HUES6 (cell line): ENCODE data around the gene MYL11.

Source experiments
- H3K27ac ChIP-seq: 2 replicates; pipeline ENCODE4 v1.7.0; 2013; ENCODE audit warnings: low read depth, mild to moderate bottlenecking, low read length, inconsistent platforms
- H3K27me3 ChIP-seq: 2 replicates; pipeline ENCODE4 v1.6.1; 2013; ENCODE audit warnings: low read length; ENCODE audit not compliant: control insufficient read depth, insufficient read depth
- H3K36me3 ChIP-seq: 2 replicates; pipeline ENCODE4 v1.6.1; 2013; ENCODE audit warnings: low read length; ENCODE audit not compliant: control insufficient read depth, insufficient read depth
- H3K4me1 ChIP-seq: 2 replicates; pipeline ENCODE4 v1.6.1; 2013; ENCODE audit warnings: low read length; ENCODE audit not compliant: control insufficient read depth, insufficient read depth
- H3K4me3 ChIP-seq: 2 replicates; pipeline ENCODE4 v1.5.1; 2013; ENCODE audit warnings: low read depth, low read length
- H3K9ac ChIP-seq: one replicate; pipeline ENCODE4 v1.6.1; 2013; ENCODE audit warnings: mild to moderate bottlenecking, low read length
- H3K9me3 ChIP-seq: 2 replicates; pipeline ENCODE4 v1.6.1; 2013; ENCODE audit warnings: low read depth, low read length; ENCODE audit not compliant: control insufficient read depth, insufficient read depth

Gene MYL11

DNA sequence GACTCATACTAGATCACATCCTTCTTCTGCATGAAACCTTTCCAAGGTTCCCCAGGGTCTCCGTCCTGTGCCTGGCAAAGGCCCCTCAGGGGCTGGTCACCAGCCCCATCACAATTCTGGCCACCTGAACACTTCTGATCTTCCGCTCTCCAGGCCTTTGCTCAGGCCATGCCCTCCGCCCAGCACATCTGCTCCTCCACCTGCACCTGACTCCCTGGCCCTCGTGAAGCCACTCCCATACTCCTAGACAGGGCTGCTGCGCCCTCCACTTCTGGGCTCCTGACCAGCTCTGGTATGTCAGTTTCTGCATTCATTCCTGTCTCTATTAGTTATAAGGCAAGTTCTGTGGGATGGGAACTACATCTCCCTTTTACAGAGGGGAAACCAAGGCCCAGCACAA, 1.9 kb upstream of the MYL11 start:
- Histone ChIP-seq H3K27ac (no peak overlapping the region), H3K9ac (no peak overlapping the region), H3K4me1 (peaks cover 36% of the 10 kb centered on the region)

DNA sequence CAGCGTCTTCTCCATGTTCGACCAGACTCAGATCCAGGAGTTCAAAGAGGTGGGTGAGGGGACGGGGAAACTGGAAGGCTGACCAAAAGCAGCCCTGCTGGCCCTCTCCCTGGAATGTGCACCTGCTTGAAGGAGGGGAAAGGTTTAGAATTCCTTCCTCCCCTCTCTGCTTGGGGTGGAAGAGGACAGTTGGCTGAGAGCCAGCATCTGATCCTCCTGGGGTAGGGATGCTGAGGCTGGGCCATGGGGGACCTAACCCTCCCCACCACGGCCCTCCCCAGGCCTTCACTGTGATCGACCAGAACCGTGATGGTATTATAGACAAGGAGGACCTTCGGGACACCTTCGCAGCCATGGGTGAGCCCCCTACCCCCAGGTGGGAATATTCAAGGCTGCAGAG, 1.3 kb downstream of the MYL11 start:
- H3K27me3 ChIP-seq, result no peaks in the 10 kb centered on the region
- H3K9me3 ChIP-seq, result no peaks in the 10 kb centered on the region
- no peak overlapping the region for H3K27ac ChIP-seq
- peaks cover 25% of the 10 kb centered on the region for H3K4me1 ChIP-seq
- no peaks in the 10 kb centered on the region for H3K36me3 ChIP-seq
- no peak overlapping the region for H3K4me3 ChIP-seq
- no peak overlapping the region for H3K9ac ChIP-seq

More for the DNA sequence above, 1.9 kb upstream of the MYL11 start:
- Histone ChIP-seq H3K36me3 (no peaks in the 10 kb centered on the region), H3K4me3 (no peak overlapping the region), H3K9me3 (no peaks in the 10 kb centered on the region), H3K27me3 (no peaks in the 10 kb centered on the region)

DNA sequence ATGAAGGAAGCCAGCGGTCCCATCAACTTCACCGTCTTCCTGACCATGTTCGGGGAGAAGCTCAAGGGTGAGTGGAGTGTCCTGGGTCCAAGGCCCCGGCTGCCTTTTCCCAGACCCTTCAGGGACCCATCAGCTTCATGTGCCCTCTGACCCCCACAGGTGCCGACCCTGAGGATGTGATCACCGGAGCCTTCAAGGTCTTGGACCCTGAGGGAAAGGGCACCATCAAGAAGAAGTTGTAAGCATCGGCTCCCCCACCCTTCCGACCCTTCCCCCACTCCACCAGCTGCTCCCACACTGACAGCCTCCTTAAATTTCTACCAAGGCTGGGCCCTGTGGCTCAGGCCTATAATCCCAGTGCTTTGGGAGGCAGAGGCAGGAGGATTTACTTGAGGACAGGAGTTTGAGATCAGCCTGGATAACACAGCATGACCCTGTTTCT, 1.9 kb downstream of the MYL11 start:
- Histone ChIP-seq H3K9me3 (no peaks in the 10 kb centered on the region), H3K4me1 (peaks cover 27% of the 10 kb centered on the region), H3K9ac (no peak overlapping the region), H3K27me3 (no peaks in the 10 kb centered on the region), H3K4me3 (no peak overlapping the region), H3K27ac (no peak overlapping the region), H3K36me3 (no peaks in the 10 kb centered on the region)

DNA sequence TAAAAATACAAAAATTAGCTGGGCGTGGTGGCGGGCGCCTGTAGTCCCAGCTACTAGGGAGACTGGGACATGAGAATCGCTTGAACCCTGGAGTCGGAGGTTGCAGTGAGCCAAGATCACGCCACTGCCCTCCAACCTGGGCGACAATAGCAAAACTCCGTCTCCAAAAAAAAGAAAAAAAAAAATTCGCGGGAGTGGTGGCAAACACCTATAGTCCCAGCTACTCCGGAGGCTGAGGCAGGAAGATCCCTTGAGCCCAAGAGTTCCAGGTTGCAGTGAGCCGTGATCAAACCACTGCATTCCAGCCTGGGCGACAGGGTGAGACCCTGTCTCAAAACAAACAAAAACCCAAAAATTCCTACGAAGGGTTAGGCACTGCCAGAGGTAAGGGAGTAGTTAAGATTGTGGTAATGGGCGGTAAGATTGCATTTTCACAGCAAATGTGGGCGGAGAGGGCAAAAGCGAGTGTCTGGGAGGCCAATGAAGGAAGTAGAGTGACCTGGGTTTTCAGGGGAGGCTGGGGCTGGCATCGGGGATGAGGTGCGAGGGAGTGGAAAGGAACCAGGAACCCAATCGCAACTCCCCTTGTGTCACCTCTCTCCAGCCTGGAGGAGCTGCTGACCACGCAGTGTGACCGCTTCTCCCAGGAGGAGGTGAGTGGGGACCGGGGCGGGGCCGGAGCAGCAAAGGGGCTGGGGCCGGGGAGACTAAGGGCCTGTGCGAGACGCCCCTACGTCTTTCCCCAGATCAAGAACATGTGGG, 2.6 kb downstream of the MYL11 start:
- H3K27me3 ChIP-seq, result no peaks in the 10 kb centered on the region
- peaks cover 29% of the 10 kb centered on the region for H3K4me1 ChIP-seq
- H3K9me3 ChIP-seq, result no peaks in the 10 kb centered on the region
- peak overlapping the region; percentile 98 for H3K27ac ChIP-seq
- H3K36me3 ChIP-seq, result no peaks in the 10 kb centered on the region
- peak overlapping the region; percentile 74 for H3K4me3 ChIP-seq
- H3K9ac ChIP-seq, result peak overlapping the region; percentile 84

DNA sequence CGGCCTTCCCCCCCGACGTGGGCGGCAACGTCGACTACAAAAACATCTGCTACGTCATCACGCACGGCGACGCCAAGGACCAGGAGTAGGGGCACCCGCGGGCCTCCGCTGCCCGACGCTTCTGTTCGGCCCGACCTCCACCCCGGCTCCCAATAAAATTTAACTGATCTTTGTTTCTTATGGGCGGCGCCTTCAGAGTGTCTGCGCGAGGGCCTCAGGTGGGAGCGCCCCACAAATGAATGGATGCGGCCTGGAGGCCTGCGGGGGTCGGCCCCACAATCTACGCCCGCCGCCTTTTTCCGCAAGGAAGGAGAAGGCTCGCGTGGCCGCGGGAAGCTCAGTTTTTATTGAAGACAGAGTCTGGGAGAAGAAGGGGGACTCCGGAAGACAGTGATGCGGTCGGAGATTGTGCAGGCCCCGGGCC, 3.2 kb downstream of the MYL11 start:
- Histone ChIP-seq H3K27me3 (no peaks in the 10 kb centered on the region), H3K4me1 (peaks cover 29% of the 10 kb centered on the region), H3K27ac (peak overlapping the region; percentile 98), H3K36me3 (no peaks in the 10 kb centered on the region), H3K4me3 (peak overlapping the region; percentile 74), H3K9ac (peak overlapping the region; percentile 84), H3K9me3 (no peaks in the 10 kb centered on the region)

DNA sequence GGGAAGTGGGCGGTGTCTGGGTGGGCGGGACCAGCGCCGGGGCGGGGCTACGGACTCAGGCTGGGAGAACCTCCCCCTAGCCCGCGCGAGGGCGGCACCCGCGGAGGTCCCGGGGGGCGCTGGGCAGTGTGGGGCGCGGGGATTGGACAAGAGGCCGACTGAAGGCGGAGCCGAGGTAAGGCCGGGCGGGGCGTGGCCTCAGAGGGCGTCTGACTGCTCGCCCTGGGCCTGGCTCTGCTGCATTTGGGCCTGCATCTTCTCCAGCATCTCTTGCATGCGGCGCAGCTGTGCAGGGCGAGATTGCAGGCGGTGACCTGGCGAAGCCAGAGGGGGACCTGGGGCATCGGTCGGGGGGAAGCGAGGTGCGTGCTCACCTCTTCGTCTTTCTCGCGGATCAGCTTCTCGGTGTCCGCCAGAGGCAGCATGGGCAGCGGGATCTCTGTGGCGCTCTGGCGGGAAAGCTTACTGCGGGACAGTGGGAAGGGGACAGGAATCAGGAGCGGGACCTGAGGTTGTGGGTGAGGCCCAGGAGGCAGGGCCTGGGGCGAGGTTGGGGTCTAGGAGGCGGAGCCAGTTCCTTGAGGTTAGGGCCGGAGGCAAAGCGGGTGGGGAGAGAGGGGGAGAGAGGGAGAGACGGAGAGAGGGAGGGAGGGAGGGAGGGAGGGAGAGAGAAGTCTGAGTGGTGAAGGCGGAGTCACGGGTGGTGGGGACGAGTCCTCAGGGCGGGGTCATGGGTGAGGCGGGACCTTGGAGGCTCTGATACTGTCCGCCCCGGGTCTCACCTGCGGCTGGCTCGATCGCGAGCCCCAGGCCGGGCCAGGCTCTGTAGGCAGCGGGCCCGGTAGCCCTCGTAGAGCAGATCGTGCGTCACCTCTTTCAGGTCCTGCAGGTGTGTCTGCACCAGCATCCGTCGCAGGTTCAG, 3.9 kb downstream of the MYL11 start:
- H3K4me1 ChIP-seq, result peaks cover 29% of the 10 kb centered on the region

DNA sequence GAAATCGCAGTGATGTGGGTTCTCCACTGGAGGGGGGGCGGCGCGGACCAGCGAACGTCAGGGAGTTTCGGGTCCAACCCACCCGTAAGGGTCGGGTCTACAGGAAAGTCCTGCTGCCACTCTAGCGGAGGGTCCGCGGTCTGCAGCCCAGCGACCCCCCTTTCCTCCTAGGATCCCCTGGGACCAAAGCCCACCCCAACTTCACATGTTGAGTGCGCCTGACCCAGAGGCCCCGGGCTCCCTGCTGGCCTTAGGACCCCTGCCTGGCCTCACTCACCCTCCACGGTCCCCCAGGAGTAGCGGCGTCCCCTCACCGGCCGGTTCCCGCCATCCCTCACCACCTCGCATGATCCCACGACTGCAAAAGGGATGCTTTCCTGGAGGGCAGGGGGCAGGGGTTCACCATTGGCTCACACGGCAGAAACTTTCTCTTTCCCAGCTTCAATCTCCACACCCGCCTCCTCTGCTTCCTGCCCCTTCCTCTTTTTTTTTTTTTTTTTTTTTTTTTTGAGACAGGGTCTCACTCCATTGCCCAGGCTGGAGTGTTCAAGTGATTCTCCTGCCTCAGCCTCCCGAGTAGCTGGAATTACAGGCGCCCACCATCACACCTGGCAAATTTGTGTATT, 4.7 kb downstream of the MYL11 start:
- peak overlapping the region; percentile 88 for H3K4me3 ChIP-seq
- H3K27ac ChIP-seq, result no peak overlapping the region

More for the DNA sequence above, 3.9 kb downstream of the MYL11 start:
- H3K9ac ChIP-seq, result peak overlapping the region; percentile 87
- H3K27ac ChIP-seq, result peak overlapping the region; percentile 98; the same call in 1 of the 2 replicates
- peak overlapping the region; percentile 88 for H3K4me3 ChIP-seq
- no peaks in the 10 kb centered on the region for H3K36me3 ChIP-seq
- H3K9me3 ChIP-seq, result no peaks in the 10 kb centered on the region
- no peaks in the 10 kb centered on the region for H3K27me3 ChIP-seq

DNA sequence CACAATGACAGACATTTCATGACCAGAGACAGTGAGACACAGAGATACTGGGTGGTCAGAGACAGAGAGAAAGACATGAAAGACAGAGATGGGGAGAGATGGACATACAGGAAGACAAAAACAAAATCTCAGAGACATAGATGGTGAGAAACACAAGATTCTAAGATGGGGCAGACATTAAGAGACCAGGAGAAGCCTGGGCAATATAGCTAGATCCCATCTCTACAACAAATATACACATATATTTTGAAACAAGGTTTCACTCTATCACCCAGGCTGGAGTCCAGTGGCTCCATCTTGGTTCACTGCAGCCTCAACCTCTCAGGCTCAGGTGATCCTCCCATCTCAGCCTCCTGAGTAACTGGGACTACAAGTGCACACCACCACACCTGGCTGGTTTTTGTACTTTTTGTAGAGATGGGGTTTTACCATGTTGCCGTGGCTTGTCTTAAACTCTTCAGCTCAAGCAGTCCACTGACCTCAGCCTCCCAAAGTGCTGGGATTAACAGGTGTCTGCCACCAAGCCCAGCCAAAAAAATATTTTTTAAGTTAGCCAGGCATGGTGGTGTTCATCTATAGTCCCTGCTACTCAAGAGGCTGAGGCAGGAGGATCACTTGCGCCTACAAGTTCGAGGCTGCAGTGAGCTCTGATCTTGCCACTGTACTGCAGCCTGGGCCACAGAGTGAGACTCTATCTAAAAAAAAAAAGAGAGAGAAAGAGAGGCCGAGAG, 5.6 kb downstream of the MYL11 start:
- peaks cover 29% of the 10 kb centered on the region for H3K4me1 ChIP-seq
- H3K9ac ChIP-seq, result no peak overlapping the region
- no peaks in the 10 kb centered on the region for H3K9me3 ChIP-seq
- no peak overlapping the region for H3K27ac ChIP-seq
- no peak overlapping the region for H3K4me3 ChIP-seq
- H3K27me3 ChIP-seq, result no peaks in the 10 kb centered on the region
- no peaks in the 10 kb centered on the region for H3K36me3 ChIP-seq

More for the DNA sequence above, 4.7 kb downstream of the MYL11 start:
- no peaks in the 10 kb centered on the region for H3K27me3 ChIP-seq
- H3K9me3 ChIP-seq, result no peaks in the 10 kb centered on the region
- H3K9ac ChIP-seq, result peak overlapping the region; percentile 73
- H3K36me3 ChIP-seq, result no peaks in the 10 kb centered on the region
- peaks cover 29% of the 10 kb centered on the region for H3K4me1 ChIP-seq

DNA sequence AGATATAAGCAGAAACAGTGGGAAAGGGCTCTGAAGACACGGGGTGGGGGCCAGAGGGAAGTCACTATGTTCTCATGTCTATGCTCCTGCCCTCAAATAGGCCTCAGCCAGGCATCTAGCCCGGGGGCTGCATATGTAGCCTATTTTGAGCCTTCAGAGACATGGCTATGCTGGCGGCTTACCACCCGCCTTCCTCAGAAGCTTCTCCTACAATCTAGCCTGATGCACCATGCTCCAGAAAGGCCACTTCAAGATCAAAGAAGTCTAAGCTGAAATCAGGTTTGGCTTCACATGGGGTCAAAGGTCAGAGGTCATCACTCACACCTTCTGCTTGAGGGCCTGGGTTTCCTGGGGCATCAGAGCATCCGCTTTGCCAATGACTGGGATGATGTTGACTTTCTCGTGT, 6.2 kb downstream of the MYL11 start:
- H3K4me3 ChIP-seq, result no peak overlapping the region
- H3K4me1 ChIP-seq, result peaks cover 25% of the 10 kb centered on the region
- no peaks in the 10 kb centered on the region for H3K36me3 ChIP-seq
- no peaks in the 10 kb centered on the region for H3K9me3 ChIP-seq
- no peak overlapping the region for H3K27ac ChIP-seq
- H3K9ac ChIP-seq, result no peak overlapping the region
- H3K27me3 ChIP-seq, result no peaks in the 10 kb centered on the region

DNA sequence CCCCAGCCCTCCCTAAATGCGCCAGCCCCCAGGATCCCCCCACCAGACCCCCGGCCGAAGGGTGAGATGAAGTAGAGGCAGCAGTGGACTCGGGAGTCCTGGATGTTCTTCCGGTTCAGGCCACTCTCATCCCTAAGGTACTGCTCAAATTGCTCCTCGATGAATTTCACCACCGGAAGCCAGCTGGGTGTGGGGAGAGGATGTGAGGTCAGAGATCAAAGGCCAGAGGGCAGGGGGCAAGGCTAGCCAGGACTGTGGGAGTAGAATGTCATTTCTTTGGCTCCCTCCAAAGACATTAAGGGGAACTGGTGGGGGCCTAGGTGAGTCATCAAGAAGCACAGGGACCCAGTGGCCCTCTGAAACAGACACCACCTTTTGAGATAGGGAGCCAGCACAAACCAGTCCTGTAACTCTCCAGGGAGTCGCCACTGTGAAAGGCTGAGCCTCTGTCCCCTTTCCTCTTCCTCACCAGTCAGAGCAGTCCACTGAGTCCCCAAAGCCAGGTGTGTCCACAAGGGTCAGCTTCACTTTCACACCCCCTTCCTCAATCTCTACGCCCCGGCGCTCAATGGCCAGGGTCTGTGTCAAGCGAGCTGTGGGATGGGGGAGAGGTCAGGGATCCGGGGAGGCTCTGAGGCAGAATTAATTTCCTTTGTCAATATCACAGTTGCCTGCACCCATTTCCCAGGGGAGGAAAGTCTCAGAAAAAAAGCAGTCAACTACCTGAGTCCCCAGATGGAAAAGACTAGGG, 6.9 kb downstream of the MYL11 start:
- H3K4me3 ChIP-seq, result no peak overlapping the region

More for the DNA sequence above, 6.9 kb downstream of the MYL11 start:
- H3K36me3 ChIP-seq, result no peaks in the 10 kb centered on the region
- peaks cover 21% of the 10 kb centered on the region for H3K4me1 ChIP-seq
- no peaks in the 10 kb centered on the region for H3K9me3 ChIP-seq
- no peaks in the 10 kb centered on the region for H3K27me3 ChIP-seq
- H3K9ac ChIP-seq, result no peak overlapping the region
- no peak overlapping the region for H3K27ac ChIP-seq
